GM03348 (cell line): ENCODE data around the gene RAX2.
"Not testable (repeated sequence)": the region's sequence is repeated elsewhere in the genome, so short reads cannot be mapped to it uniquely, and the experiment has no call there.

ENCODE experiments used
- DNase-seq: peaks from one replicate; pipeline ENCODE4 v3.0.0; 2012; ENCODE audit warnings: low spot score

Gene RAX2

DNA sequence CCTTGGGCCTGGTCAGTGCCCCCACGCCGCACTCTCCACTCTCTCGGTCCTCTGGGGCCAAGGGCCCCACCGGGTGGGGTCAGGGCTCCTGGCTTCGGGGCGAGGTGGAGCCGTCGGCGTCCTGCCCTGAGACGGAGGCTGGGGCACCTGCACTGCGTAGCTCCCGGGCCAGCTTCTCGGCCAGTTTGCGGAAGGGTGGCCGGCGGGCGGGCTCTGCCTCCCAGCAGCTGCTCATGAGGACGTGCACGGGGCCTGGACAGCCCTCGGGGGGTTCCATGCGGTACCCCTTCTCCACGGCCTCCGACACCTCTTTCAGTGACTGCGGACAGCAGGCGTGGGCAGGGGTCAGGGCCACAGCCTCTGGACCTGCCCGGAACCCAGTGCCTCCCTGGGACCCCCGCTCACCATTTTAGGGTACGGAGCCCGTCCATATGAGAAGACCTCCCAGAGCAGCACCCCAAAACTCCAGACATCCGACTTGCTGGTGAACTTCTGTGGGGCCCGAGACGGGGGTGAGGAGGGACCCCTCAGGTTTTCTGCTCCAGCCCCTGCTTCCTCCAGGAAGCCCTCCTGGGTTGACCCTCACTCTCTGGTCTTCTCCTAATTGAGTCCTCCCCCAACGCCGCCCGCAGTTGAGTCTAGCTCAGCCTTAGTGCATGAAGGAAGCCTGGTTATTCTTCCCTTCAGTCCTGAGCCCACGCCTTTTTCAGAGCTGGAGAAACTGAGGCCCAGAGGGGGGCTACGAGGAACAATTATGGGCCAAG, 6.3 kb upstream of the RAX2 start:
- no peak for DNase-seq

GRCh38 chr19:3776479-3777040, 4.5 kb upstream of the RAX2 start:
- DNase-seq, result no peak

DNA sequence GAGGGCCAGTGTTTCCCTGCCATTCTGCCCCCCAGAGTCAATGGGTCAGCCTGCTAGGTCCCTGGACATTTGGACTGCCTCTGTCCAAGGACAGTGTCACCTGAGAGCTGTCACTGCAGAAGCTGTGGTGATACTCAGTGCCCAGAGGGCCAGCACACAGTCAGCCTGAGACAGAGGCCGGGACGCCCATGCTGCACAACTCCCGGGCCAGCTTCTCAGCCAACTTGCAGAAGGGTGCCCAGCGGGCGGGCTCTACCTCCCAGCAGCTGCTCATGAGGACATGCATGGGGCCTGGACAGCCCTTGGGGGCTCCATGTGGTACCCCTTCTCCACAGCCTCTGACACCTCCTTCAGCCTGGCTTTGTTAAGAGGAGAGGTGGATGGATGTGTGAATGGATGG, 3.8 kb upstream of the RAX2 start:
- DNase-seq, result no peak

GRCh38 chr19:3775374-3775711, 3.3 kb upstream of the RAX2 start:
- DNase-seq, result no peak

DNA sequence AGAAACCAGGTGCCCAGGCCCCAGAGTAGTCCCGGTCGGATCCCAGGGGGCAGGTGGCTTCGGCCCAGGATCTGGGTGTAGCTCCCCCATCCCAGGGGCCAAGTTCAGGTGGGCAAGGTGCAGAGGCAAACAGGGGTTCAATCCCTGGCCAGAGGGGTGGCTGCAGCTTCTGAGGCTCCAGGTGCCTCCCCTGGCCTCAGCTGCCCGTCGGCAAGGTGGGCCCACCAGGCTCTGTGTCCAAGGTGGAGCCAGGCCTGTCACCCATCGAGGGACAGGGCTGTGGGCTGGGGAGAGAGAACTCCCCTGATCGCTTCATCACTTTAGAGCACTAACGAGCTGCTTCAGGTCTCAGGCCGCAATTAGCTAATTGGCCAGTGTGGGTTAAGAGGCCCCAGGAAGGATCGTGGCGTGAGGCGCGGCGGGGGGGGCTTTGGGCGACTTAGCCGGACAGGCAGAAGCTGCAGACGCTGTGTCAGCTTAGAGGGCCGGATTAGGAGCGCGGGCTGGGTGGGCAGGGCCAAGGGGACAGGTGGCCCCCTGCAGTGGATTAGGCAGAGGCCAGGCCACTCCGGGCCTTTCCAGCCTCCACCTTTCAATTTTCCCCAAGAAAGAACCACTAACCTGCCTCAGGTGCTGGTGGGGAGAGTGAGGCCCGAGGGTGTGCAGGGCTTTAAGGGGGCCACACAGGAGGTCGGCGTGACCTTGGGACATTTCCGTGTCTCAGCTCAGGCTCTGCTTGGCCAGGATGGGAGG, 2.8 kb upstream of the RAX2 start:
- DNase-seq, result no peak

GRCh38 chr19:3773814-3774515, 1.9 kb upstream of the RAX2 start:
- no peak for DNase-seq

GRCh38 chr19:3771000-3771905, 775 bp downstream of the RAX2 start:
- DNase-seq, result no peak

DNA sequence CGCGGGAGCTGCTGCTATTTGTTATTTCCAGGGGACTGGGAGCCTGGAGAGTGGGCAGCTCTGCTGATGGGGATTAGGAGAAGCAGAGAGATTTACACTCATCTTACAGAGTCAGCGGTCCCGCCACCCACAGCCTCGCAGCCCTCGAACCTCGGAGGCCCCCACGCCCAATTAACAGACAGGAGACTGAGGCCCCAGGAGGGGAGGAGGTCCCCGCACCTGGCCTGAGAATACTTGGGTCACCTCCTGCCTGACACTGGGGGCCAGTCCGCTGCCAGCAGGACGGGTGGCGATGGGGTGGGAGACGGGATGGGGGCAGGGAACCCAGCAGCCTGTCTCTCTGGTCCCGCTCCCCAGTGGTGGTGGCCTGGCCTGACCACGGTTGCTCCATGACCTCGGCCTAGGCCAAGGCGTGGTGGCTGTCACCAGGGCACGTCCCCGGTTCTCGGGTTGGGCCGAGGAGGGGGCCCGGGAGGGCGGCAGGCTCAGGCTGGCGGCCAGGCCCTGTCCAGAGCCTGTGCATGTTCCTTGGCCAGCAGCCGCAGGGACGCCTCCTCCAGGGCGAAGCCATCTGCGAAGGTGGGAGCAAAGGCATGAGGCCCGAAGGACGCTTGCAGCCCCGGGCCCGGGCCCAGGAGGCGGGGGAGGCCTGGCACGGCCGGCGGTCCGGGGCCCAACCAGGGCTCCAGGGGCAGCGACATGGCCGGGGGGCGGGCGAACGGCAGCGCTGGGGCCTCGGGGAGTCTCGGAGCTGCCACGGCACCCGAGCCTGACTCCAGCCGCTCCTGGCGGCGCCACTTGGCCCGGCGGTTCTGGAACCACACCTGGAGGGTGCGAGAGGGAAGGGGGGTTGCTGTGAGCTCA, 1.7 kb downstream of the RAX2 start:
- DNase-seq, result no peak

- no peak for DNase-seq
Measured at GRCh38 chr19:3769494-3769893, 2.5 kb downstream of the RAX2 start.

DNA sequence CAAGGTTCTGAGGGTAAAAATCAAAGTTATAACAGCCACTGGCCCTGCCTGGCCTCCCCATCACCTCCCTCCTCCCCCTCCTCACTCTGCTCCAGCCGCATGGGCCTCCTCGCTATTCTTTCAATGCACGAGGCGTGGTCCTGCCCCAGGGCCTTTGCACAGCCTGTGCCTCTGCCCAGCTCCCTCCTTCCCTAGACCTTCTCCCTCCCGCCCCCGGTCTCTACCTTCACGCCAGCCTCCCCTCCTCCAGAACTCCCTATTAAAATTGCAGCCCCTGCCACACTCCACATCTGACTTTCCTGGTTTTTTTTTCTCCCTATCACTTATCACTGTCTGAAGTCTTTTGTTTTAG, 3.3 kb downstream of the RAX2 start:
- DNase-seq, result no peak

GRCh38 chr19:3768015-3768747, 3.8 kb downstream of the RAX2 start:
- no peak for DNase-seq

- no peak for DNase-seq
Measured at GRCh38 chr19:3767050-3767449, 5.0 kb downstream of the RAX2 start.

- DNase-seq, result no peak
Measured at GRCh38 chr19:3766520-3766919, 5.5 kb downstream of the RAX2 start.

GRCh38 chr19:3765757-3766156, 6.3 kb downstream of the RAX2 start:
- DNase-seq, result not testable (repeated sequence)

- DNase-seq, result no peak
Measured at GRCh38 chr19:3765121-3765520, 6.9 kb downstream of the RAX2 start.

- peak; percentile 100 for DNase-seq
Measured at GRCh38 chr19:3762501-3763459, 9.2 kb downstream of the RAX2 start, which contains the start of gene MRPL54. Gene MRPL54 (plus strand): TSS chr19:3762682. CDS start chr19:3762701, 19 bp downstream.

DNA sequence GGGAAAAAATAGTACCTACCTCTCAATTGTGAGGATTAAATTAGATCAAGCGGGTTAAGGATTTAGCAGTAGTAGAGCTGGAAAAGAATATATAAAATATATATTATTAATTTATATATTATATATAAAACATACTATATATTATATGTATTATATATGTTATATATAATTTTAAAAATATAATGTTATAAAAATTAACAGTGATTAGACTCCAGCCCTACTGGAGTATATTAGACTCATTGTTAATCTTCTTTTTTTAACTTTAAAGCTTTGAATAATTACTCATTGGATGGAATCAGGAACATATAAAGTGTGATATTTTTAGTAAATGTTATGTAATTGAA, 9.9 kb downstream of the RAX2 start:
- no peak for DNase-seq

GRCh38 chr19:3761382-3762129, 10.5 kb downstream of the RAX2 start, which contains the start of gene APBA3:
Gene APBA3 (minus strand): TSS chr19:3761692. CDS start chr19:3760264, 1,428 bp downstream.
- DNase-seq, result peak; percentile 97
